Stimulated activated naive CD4-positive, alpha-beta T cell treated with Interleukin-2 at 50 U/mL for 16 hours (primary cell): ENCODE data around the gene CHRND.

Experiments used
- DNase-seq: peaks from one replicate; lab custom pipeline; 2025; lab: John Stamatoyannopoulos, UW

CHRND gene

GRCh38 chr2:232503809-232504323 lies 22.1 kb upstream of the CHRND start:
- no peak for DNase-seq

- no peak for DNase-seq
These were observed 21.5 kb upstream of the CHRND start for GRCh38 chr2:232504438-232504837.

GRCh38 chr2:232505856-232506255 lies 20.1 kb upstream of the CHRND start:
- no peak for DNase-seq

GRCh38 chr2:232506709-232507108 lies 19.3 kb upstream of the CHRND start:
- no peak for DNase-seq

- DNase-seq: no peak
These were observed 17.7 kb upstream of the CHRND start for GRCh38 chr2:232508251-232508650.

- no peak for DNase-seq
These were observed 14.5 kb upstream of the CHRND start for GRCh38 chr2:232511336-232511890.

- no peak for DNase-seq
These were observed 13.4 kb upstream of the CHRND start for GRCh38 chr2:232512602-232513001.

- DNase-seq: no peak
These were observed 12.6 kb upstream of the CHRND start for GRCh38 chr2:232513353-232513752.

- DNase-seq: no peak
These were observed 10.3 kb upstream of the CHRND start for GRCh38 chr2:232515639-232516038.

GRCh38 chr2:232516551-232516950 lies 9.4 kb upstream of the CHRND start:
- no peak for DNase-seq

GRCh38 chr2:232518844-232519243 lies 7.1 kb upstream of the CHRND start:
- no peak for DNase-seq

- DNase-seq: no peak
These were observed 6.2 kb upstream of the CHRND start, which contains the start of gene PRSS56 for GRCh38 chr2:232519581-232520438. Gene PRSS56, plus strand, starts transcription at chr2:232520388. Its CDS starts 211 bp downstream, at chr2:232520599.

GRCh38 chr2:232520489-232520888 lies 5.5 kb upstream of the CHRND start:
- DNase-seq: no peak

GRCh38 chr2:232521098-232521497 lies 4.9 kb upstream of the CHRND start:
- no peak for DNase-seq

GRCh38 chr2:232521959-232522622 lies 3.9 kb upstream of the CHRND start:
- peak; percentile 45 for DNase-seq

- no peak for DNase-seq
These were observed 3.1 kb upstream of the CHRND start for GRCh38 chr2:232522623-232523401.

GRCh38 chr2:232523402-232523681 lies 2.6 kb upstream of the CHRND start:
- no peak for DNase-seq

- no peak for DNase-seq
These were observed 2.0 kb upstream of the CHRND start for GRCh38 chr2:232523682-232524597.

GRCh38 chr2:232524771-232525170 lies 1.2 kb upstream of the CHRND start:
- no peak for DNase-seq

GRCh38 chr2:232525199-232525598 lies 761 bp upstream of the CHRND start:
- DNase-seq: no peak

GRCh38 chr2:232526372-232526941 lies 497 bp downstream of the CHRND start:
- no peak for DNase-seq
